H9 (cell line): ENCODE data around the gene KDSR. TPM values are rescaled to one million over a fixed set of nuclear protein-coding genes. Genes with fewer than 3 reads are reported as not detected.

ENCODE experiments used
- DNase-seq: peaks from one replicate; pipeline ENCODE4 v3.0.0-alpha.2; 2017
- H2AFZ ChIP-seq: one replicate; pipeline ENCODE4 v1.6.1; 2013; ENCODE audit warnings: mild to moderate bottlenecking, low read length, control low read depth, moderate library complexity
- H2AK5ac ChIP-seq: 2 replicates; pipeline ENCODE4 v1.6.1; 2013; ENCODE audit warnings: low read length, control low read depth, mixed read lengths; ENCODE audit not compliant: insufficient read length
- H2BK120ac ChIP-seq: one replicate; pipeline ENCODE4 v1.6.1; 2013; ENCODE audit warnings: low read depth, mild to moderate bottlenecking, low read length, control low read depth, inconsistent platforms; ENCODE audit not compliant: poor library complexity, severe bottlenecking
- H2BK12ac ChIP-seq: 2 replicates; pipeline ENCODE4 v1.6.1; 2013; ENCODE audit warnings: low read length, control low read depth, mixed read lengths, low read depth; ENCODE audit not compliant: insufficient read length
- H2BK15ac ChIP-seq: 2 replicates; pipeline ENCODE4 v1.6.1; 2013; ENCODE audit warnings: low read depth, low read length, control low read depth
- H2BK20ac ChIP-seq: one replicate; pipeline ENCODE4 v1.6.1; 2013; ENCODE audit warnings: low read depth, mild to moderate bottlenecking, low read length, control low read depth, inconsistent platforms; ENCODE audit not compliant: poor library complexity, severe bottlenecking
- H2BK5ac ChIP-seq: 2 replicates; pipeline ENCODE4 v1.6.1; 2013; ENCODE audit warnings: low read length, control low read depth, mixed read lengths; ENCODE audit not compliant: insufficient read length
- H3K14ac ChIP-seq: 2 replicates; pipeline ENCODE4 v1.6.1; 2013; ENCODE audit warnings: low read length, control low read depth; ENCODE audit not compliant: insufficient read depth
- H3K18ac ChIP-seq: 2 replicates; pipeline ENCODE4 v1.6.1; 2013; ENCODE audit warnings: low read depth, mild to moderate bottlenecking, mixed read lengths, low read length, control low read depth; ENCODE audit not compliant: insufficient read length
- H3K23ac ChIP-seq: 2 replicates; pipeline ENCODE4 v1.6.1; 2013; ENCODE audit warnings: low read length, control low read depth, mixed read lengths, low read depth; ENCODE audit not compliant: insufficient read length
- H3K23me2 ChIP-seq: 2 replicates; pipeline ENCODE4 v1.6.1; 2013; ENCODE audit warnings: low read depth, mild to moderate bottlenecking, mixed read lengths, low read length, control low read depth; ENCODE audit not compliant: insufficient read length, poor library complexity, severe bottlenecking
- H3K27ac ChIP-seq: 2 replicates; pipeline ENCODE4 v1.5.1; 2013; ENCODE audit warnings: low read length, control low read depth, mixed read lengths, low read depth; ENCODE audit not compliant: insufficient read length
- H3K27me3 ChIP-seq: 2 replicates; pipeline ENCODE4 v1.6.1; 2013; ENCODE audit warnings: low read length, control low read depth, inconsistent platforms; ENCODE audit not compliant: insufficient read depth
- H3K4ac ChIP-seq: 2 replicates; pipeline ENCODE4 v1.6.1; 2013; ENCODE audit warnings: low read depth, mild to moderate bottlenecking, control low read depth, inconsistent platforms, low read length, moderate library complexity
- H3K4me1 ChIP-seq: 2 replicates; pipeline ENCODE4 v1.6.1; 2013; ENCODE audit warnings: low read length, control low read depth, inconsistent platforms; ENCODE audit not compliant: insufficient read depth
- H3K4me2 ChIP-seq: 2 replicates; pipeline ENCODE4 v1.6.1; 2013; ENCODE audit warnings: low read length, control low read depth, mixed read lengths; ENCODE audit not compliant: insufficient read length, insufficient read depth
- H3K56ac ChIP-seq: 2 replicates; pipeline ENCODE4 v1.6.1; 2013; ENCODE audit warnings: low read depth, mild to moderate bottlenecking, mixed read lengths, low read length, control low read depth; ENCODE audit not compliant: insufficient read length
- H3K79me1 ChIP-seq: 2 replicates; pipeline ENCODE4 v1.6.1; 2013; ENCODE audit warnings: low read depth, mild to moderate bottlenecking, moderate library complexity, low read length, control low read depth, inconsistent platforms; ENCODE audit not compliant: insufficient read depth, poor library complexity, severe bottlenecking
- H3K79me2 ChIP-seq: 2 replicates; pipeline ENCODE4 v1.6.1; 2013; ENCODE audit warnings: low read length, control low read depth, inconsistent platforms; ENCODE audit not compliant: insufficient read depth
- H3K9ac ChIP-seq: 2 replicates; pipeline ENCODE4 v1.6.1; 2013; ENCODE audit warnings: low read length, control low read depth, mixed read lengths; ENCODE audit not compliant: insufficient read length; ENCODE audit errors: extremely low read depth
- H3K9me3 ChIP-seq: one replicate; pipeline ENCODE4 v1.6.1; 2013; ENCODE audit warnings: low read depth, low read length, inconsistent platforms; ENCODE audit not compliant: control insufficient read depth
- H3T11ph ChIP-seq: one replicate; pipeline ENCODE4 v1.6.1; 2013; ENCODE audit warnings: mild to moderate bottlenecking, low read length, control low read depth, inconsistent platforms
- H4K20me1 ChIP-seq: one replicate; pipeline ENCODE4 v1.6.1; 2013; ENCODE audit not compliant: control insufficient read depth, insufficient read length, insufficient read depth
- H4K5ac ChIP-seq: 2 replicates; pipeline ENCODE4 v1.6.1; 2013; ENCODE audit warnings: low read depth, mild to moderate bottlenecking, mixed read lengths, low read length, control low read depth; ENCODE audit not compliant: insufficient read length
- H4K8ac ChIP-seq: replicated peaks from 2 replicates; pipeline ENCODE4 v1.6.1; 2013; ENCODE audit warnings: low read length, control low read depth, mixed read lengths, low read depth; ENCODE audit not compliant: insufficient read length
- H4K91ac ChIP-seq: 2 replicates; pipeline ENCODE4 v1.6.1; 2013; ENCODE audit warnings: low read depth, mild to moderate bottlenecking, moderate library complexity, mixed read lengths, low read length, control low read depth; ENCODE audit not compliant: insufficient read length
- H3K27ac Mint-ChIP-seq, 3 experiments: 2 replicates in 2 of 3; 3 replicates in 1 of 3; pipeline ENCODE4 v1.8.0; 2020 to 2021; ENCODE audit warnings: mixed read lengths in 3 of 3, mild to moderate bottlenecking in 1 of 3, moderate library complexity in 1 of 3
- H3K27me3 Mint-ChIP-seq: 2 replicates; pipeline ENCODE4 v1.8.0; 2021; ENCODE audit warnings: low read depth, mild to moderate bottlenecking, moderate library complexity, mixed read lengths
- H3K36me3 Mint-ChIP-seq, 3 experiments: 2 replicates in 2 of 3; 3 replicates in 1 of 3; pipeline ENCODE4 v1.8.0; 2020 to 2021; ENCODE audit warnings: low read depth in 3 of 3, mixed read lengths in 3 of 3; ENCODE audit not compliant: insufficient read depth in 1 of 3
- H3K4me1 Mint-ChIP-seq, 2 experiments: 2 replicates each; pipeline ENCODE4 v1.8.0; 2020; ENCODE audit warnings: mixed read lengths in 2 of 2
- H3K4me3 Mint-ChIP-seq, 2 experiments: 2 replicates in 1 of 2; 3 replicates in 1 of 2; pipeline ENCODE4 v1.8.0; 2020 to 2021; ENCODE audit warnings: mild to moderate bottlenecking in 2 of 2, mixed read lengths in 2 of 2, moderate library complexity in 1 of 2
- H3K9me3 Mint-ChIP-seq, 2 experiments: 2 replicates in 1 of 2; 3 replicates in 1 of 2; pipeline ENCODE4 v1.8.0; 2020; ENCODE audit warnings: mild to moderate bottlenecking in 2 of 2, mixed read lengths in 2 of 2, moderate library complexity in 1 of 2
- CTCF ChIP-seq: fragments of 200-600 bp; sonication (generic); conservative IDR thresholded peaks from 3 replicates; pipeline ENCODE4 v1.8.0; 2021; ENCODE audit warnings: antibody characterized with exemption, mild to moderate bottlenecking
- WGBS: extraction: QIAGEN DNeasy Blood & Tissue Kit; methylation state at CpG from one replicate; pipeline ENCODE4 v1.1.7; 2013; ENCODE audit warnings: missing lambda C conversion rate, low lambda C conversion rate, mixed read lengths; ENCODE audit not compliant: insufficient read length; ENCODE audit errors: extremely low coverage; 5-methylcytosine and 5-hydroxymethylcytosine counted together
- total RNA-seq: library from RNA; stranded (reverse); gene quantifications from 2 replicates; pipeline ENCODE4 v1.2.1, GENCODE V29; 2021

Gene KDSR
- total RNA-seq, 1 experiment from 2014 or later = 58.5 TPM

- no peak overlapping the region for H2AK5ac ChIP-seq
- no peak overlapping the region for H3K18ac ChIP-seq
- Mint-ChIP-seq H3K27ac (no peak overlapping the region), H3K9me3 (no peaks in the 10 kb centered on the region), H3K27me3 (no peaks in the 10 kb centered on the region), H3K4me3 (no peak overlapping the region), H3K36me3 (peaks cover 13 to 70% (median 56%) of the 10 kb centered on the region in 3 experiments; a peak in 6 of 7 replicates), H3K4me1 (peaks cover 6 to 7% of the 10 kb centered on the region in 2 experiments)
- H3K79me1 ChIP-seq = no peaks in the 10 kb centered on the region
- no peaks in the 10 kb centered on the region for H3K27me3 ChIP-seq
- no peak overlapping the region for H3K23ac ChIP-seq
- no peak overlapping the region for H2AFZ ChIP-seq
- H3K4me1 ChIP-seq = no peaks in the 10 kb centered on the region
- H3K4ac ChIP-seq = no peak overlapping the region
- no peak overlapping the region for H3K56ac ChIP-seq
- WGBS = no CpG with 5 or more reads among the region's 8 CpGs
- H2BK20ac ChIP-seq = no peak overlapping the region
- no peak overlapping the region for H4K91ac ChIP-seq
- H3K9ac ChIP-seq = no peak overlapping the region
- H2BK15ac ChIP-seq = no peak overlapping the region
- H4K20me1 ChIP-seq = no peaks in the 10 kb centered on the region
- no peak overlapping the region for H3K4me2 ChIP-seq
- H3T11ph ChIP-seq = no peak overlapping the region
- TF ChIP-seq CTCF = no peak
- H3K79me2 ChIP-seq = no peaks in the 10 kb centered on the region
- DNase-seq = no peak
- no peak overlapping the region for H2BK120ac ChIP-seq
- no peaks in the 10 kb centered on the region for H3K9me3 ChIP-seq
- H4K8ac ChIP-seq = no peak overlapping the region
- H4K5ac ChIP-seq = no peak overlapping the region
- H3K27ac ChIP-seq = no peak overlapping the region
- H3K14ac ChIP-seq = no peak overlapping the region
- no peak overlapping the region for H2BK5ac ChIP-seq
- no peak overlapping the region for H2BK12ac ChIP-seq
- H3K23me2 ChIP-seq = no peaks in the 10 kb centered on the region
These were observed 35.5 kb upstream of the KDSR start for GRCh38 chr18:63402246-63403162.
